Measurements from ENCODE around the gene KANSL1. TPM values are rescaled to one million over a fixed set of nuclear protein-coding genes. Genes with fewer than 3 reads are reported as not detected.

KANSL1 gene
- total RNA-seq, 1 donor from 2014 or later: 136 TPM

DNA sequence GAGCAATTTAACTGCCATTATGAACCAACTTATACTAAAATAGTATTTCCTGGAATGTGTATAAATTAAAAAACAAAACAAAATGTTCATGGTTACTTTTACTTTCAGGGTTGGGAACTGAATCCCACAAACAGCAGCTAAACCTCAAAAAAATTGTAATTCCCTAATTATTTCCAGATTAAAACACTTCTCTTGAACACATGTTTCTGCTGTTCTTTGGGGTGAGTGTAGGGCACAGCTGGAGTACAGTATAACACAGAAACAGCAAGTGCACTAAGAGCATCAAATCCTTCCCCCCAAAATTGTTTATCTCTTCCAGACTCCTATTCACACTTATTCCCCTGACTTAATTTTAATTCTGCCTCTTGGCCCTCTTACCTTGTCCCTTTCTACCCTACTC, 56.4 kb downstream of the KANSL1 start:
- no peaks in the 10 kb centered on the region for H3K27me3 Mint-ChIP-seq (ENCODE audit: insufficient read depth, low read depth)
- no peak overlapping the region for H3K27ac ChIP-seq
- H4K20me1 ChIP-seq (ENCODE audit: low read depth): peaks cover 99% of the 10 kb centered on the region
- no peak overlapping the region for H3K9ac ChIP-seq
- peaks cover 18% of the 10 kb centered on the region for H3F3A ChIP-seq (ENCODE audit: low read depth)
- peaks cover 9% of the 10 kb centered on the region for H3K4me1 ChIP-seq
- H3K9me3 Mint-ChIP-seq: peaks cover 23% of the 10 kb centered on the region
- no peak overlapping the region for H3K27ac Mint-ChIP-seq
- no peak overlapping the region for H3K4me3 ChIP-seq
- TF ChIP-seq, protein P1, sequence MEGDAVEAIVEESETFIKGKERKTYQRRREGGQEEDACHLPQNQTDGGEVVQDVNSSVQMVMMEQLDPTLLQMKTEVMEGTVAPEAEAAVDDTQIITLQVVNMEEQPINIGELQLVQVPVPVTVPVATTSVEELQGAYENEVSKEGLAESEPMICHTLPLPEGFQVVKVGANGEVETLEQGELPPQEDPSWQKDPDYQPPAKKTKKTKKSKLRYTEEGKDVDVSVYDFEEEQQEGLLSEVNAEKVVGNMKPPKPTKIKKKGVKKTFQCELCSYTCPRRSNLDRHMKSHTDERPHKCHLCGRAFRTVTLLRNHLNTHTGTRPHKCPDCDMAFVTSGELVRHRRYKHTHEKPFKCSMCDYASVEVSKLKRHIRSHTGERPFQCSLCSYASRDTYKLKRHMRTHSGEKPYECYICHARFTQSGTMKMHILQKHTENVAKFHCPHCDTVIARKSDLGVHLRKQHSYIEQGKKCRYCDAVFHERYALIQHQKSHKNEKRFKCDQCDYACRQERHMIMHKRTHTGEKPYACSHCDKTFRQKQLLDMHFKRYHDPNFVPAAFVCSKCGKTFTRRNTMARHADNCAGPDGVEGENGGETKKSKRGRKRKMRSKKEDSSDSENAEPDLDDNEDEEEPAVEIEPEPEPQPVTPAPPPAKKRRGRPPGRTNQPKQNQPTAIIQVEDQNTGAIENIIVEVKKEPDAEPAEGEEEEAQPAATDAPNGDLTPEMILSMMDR (IDR thresholded peaks at IDR 0.05): no peak
- no peak overlapping the region for H3K4me3 Mint-ChIP-seq
- no peaks in the 10 kb centered on the region for H3K27me3 ChIP-seq
- H3K36me3 Mint-ChIP-seq: peaks cover 56% of the 10 kb centered on the region
- H3K4me2 ChIP-seq: no peak overlapping the region
- peaks cover 9% of the 10 kb centered on the region for H3K9me3 ChIP-seq (ENCODE audit: low read depth)
- H3K4me1 Mint-ChIP-seq: peaks cover 5% of the 10 kb centered on the region
- DNase-seq (ENCODE audit: low spot score): no peak
- peaks cover 100% of the 10 kb centered on the region for H3K79me2 ChIP-seq (ENCODE audit: low read depth)
- H3K36me3 ChIP-seq: peaks cover 15% of the 10 kb centered on the region
- no peak overlapping the region for H2AFZ ChIP-seq (replicated peaks)

DNA sequence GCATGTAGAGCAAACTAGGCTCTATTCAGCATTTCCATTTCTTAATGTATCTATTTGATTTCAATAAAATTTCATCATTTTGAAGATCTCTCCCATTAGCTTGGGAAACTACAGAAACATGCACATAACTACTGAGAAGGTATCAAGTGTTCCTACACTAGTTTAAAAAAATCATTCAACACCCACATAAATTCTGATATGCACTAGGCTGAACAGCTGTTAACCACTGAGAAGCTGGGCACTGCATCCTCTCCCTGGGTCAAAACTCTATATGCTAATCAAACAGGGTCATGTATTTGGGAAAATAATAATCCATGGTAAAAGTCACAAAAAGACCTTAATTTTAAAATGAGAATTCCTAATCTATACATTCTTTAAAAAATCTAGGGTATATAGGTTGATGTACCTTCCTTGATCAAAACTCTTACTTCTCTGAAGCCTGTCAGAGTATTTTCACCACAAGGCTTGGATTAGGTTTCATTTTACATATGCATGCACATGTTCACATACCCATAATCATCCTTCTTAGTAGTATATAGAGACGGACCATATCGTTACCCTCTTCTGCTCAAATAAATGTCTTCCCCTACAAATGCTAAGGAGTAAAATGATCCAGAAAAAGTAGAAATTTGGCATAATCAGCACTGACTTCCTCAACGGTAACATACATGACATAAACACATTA, 57.2 kb downstream of the KANSL1 start:
- no peaks in the 10 kb centered on the region for H3K27me3 Mint-ChIP-seq (ENCODE audit: insufficient read depth, low read depth)
- no peak for DNase-seq (ENCODE audit: low spot score)
- Histone ChIP-seq H3K4me3 (no peak overlapping the region), H3K79me2 (ENCODE audit: low read depth) (peaks cover 100% of the 10 kb centered on the region), H4K20me1 (ENCODE audit: low read depth) (peaks cover 99% of the 10 kb centered on the region), H3K9me3 (ENCODE audit: low read depth) (peaks cover 9% of the 10 kb centered on the region), H3K27me3 (no peaks in the 10 kb centered on the region), H3K4me2 (no peak overlapping the region), H2AFZ (replicated peaks) (no peak overlapping the region), H3K9ac (no peak overlapping the region), H3K27ac (no peak overlapping the region), H3K4me1 (peaks cover 17% of the 10 kb centered on the region), H3K36me3 (peaks cover 10% of the 10 kb centered on the region), H3F3A (ENCODE audit: low read depth) (peaks cover 18% of the 10 kb centered on the region)
- peaks cover 5% of the 10 kb centered on the region for H3K4me1 Mint-ChIP-seq
- H3K27ac Mint-ChIP-seq: no peak overlapping the region
- H3K4me3 Mint-ChIP-seq: no peak overlapping the region
- peaks cover 52% of the 10 kb centered on the region for H3K36me3 Mint-ChIP-seq
- TF ChIP-seq EZH2 (IDR thresholded peaks at IDR 0.05) (no peak), EZH2phosphoT487 (IDR thresholded peaks at IDR 0.05) (no peak)
- TF ChIP-seq, protein P1 (IDR thresholded peaks at IDR 0.05): no peak
- peaks cover 23% of the 10 kb centered on the region for H3K9me3 Mint-ChIP-seq

DNA sequence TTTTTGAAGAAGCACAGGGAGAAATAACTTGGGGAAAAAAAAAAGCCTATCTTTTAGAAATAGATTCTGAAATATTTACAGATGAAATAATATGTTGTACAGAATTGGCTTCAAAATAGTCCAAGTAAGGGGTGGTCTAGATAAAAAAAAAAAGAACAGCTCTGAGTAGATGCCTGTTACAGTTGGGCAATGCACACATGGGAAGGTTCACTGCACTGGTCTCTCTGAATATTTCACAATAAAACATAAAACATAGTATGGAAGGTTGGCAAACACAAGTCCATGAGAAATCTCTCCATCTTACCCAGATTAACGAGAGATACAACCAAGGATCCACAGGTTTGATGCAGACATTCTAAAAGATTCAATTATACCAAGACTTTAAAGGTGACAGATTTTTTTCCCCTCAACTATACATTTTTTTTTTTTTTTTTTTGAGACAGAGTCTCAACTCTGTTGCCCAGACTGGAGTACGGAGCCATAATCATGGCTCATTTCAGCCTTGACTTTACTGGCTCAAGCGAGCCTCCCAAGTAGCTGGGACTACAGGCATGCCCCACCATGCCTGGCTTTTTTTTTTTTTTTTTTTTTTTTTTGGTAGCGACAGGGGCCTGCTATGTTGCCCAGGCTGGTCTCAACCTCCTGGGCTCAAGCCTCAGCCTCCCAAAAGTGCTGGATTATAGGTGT, 58.0 kb downstream of the KANSL1 start:
- TF ChIP-seq EZH2 (IDR thresholded peaks at IDR 0.05) (no peak), EZH2phosphoT487 (IDR thresholded peaks at IDR 0.05) (no peak)
- TF ChIP-seq, protein P1 (IDR thresholded peaks at IDR 0.05): no peak
- Histone ChIP-seq H3F3A (ENCODE audit: low read depth) (peaks cover 18% of the 10 kb centered on the region), H3K79me2 (ENCODE audit: low read depth) (peaks cover 100% of the 10 kb centered on the region), H3K4me3 (no peak overlapping the region), H3K27ac (no peak overlapping the region), H3K9ac (no peak overlapping the region), H4K20me1 (ENCODE audit: low read depth) (peaks cover 99% of the 10 kb centered on the region), H3K4me2 (no peak overlapping the region), H3K36me3 (peaks cover 2% of the 10 kb centered on the region), H3K9me3 (ENCODE audit: low read depth) (peaks cover 1% of the 10 kb centered on the region), H2AFZ (replicated peaks) (no peak overlapping the region), H3K4me1 (peaks cover 24% of the 10 kb centered on the region), H3K27me3 (no peaks in the 10 kb centered on the region)
- Mint-ChIP-seq H3K9me3 (peaks cover 23% of the 10 kb centered on the region), H3K27me3 (ENCODE audit: insufficient read depth, low read depth) (no peaks in the 10 kb centered on the region), H3K36me3 (peaks cover 47% of the 10 kb centered on the region), H3K4me3 (no peak overlapping the region), H3K27ac (no peak overlapping the region), H3K4me1 (peaks cover 12% of the 10 kb centered on the region)
- no peak for DNase-seq (ENCODE audit: low spot score)
